H1 (cell line): Measurements from ENCODE around the gene INAFM2. TPM values are rescaled to one million over a fixed set of nuclear protein-coding genes. Genes with fewer than 3 reads are reported as not detected.

Experiments
- ASH2L ChIP-seq: fragments of 200-600, 300-600 bp; sonication (generic); IDR thresholded peaks from one replicate; pipeline ENCODE4 v1.7.1; 2017; ENCODE audit warnings: low read length
- ATF2 ChIP-seq: IDR thresholded peaks from 2 replicates; pipeline ENCODE4 v1.6.1; 2012; ENCODE audit warnings: low read length, inconsistent platforms
- BRCA1 ChIP-seq: IDR thresholded peaks from 2 replicates; pipeline ENCODE4 v1.6.1; 2012; ENCODE audit warnings: low read depth, low read length, improper control_type of control experiment
- CBX5 ChIP-seq: fragments of 300-800, 300-1000 bp; sonication (generic); IDR thresholded peaks from 2 replicates; pipeline ENCODE4 v1.7.1; 2016; ENCODE audit warnings: antibody characterized with exemption, low read length, low read depth
- CREB1 ChIP-seq: IDR thresholded peaks from 2 replicates; pipeline ENCODE4 v1.6.1; 2012; ENCODE audit warnings: inconsistent platforms
- EP300 ChIP-seq, 2 experiments: IDR thresholded peaks; 1 replicate in 1 of 2; 2 replicates in 1 of 2; pipeline ENCODE4 v1.6.1; 2011 to 2012; ENCODE audit warnings: low read depth in 2 of 2, low read length in 2 of 2, mild to moderate bottlenecking in 2 of 2, borderline replicate concordance in 1 of 2, inconsistent platforms in 1 of 2, moderate library complexity in 1 of 2
- FOSL1 ChIP-seq: IDR thresholded peaks from 2 replicates; pipeline ENCODE4 v1.6.1; 2011; ENCODE audit warnings: mild to moderate bottlenecking, low read depth, low read length, moderate library complexity; ENCODE audit not compliant: insufficient read depth
- HDAC2 ChIP-seq, 2 experiments: fragments of 300-600 bp in 1 of 2; sonication (generic) in 1 of 2; IDR thresholded peaks; 2 replicates each; pipeline ENCODE4 v1.6.1; 2011 to 2012; ENCODE audit warnings: low read depth in 2 of 2, low read length in 2 of 2, mild to moderate bottlenecking in 2 of 2, moderate library complexity in 2 of 2, borderline replicate concordance in 1 of 2, inconsistent platforms in 1 of 2
- HDAC6 ChIP-seq: IDR thresholded peaks from one replicate; pipeline ENCODE4 v1.7.1; 2012; ENCODE audit warnings: low read depth, mild to moderate bottlenecking, inconsistent platforms, low read length, moderate library complexity
- JUN ChIP-seq: IDR thresholded peaks from 2 replicates; pipeline ENCODE4 v1.6.1; 2011; ENCODE audit warnings: low read depth, mild to moderate bottlenecking, improper control_type of control experiment, low read length
- KDM5A ChIP-seq: fragments of 200-600 bp; IDR thresholded peaks from 2 replicates; pipeline ENCODE4 v1.7.1; 2012; ENCODE audit warnings: mild to moderate bottlenecking, low read length, inconsistent platforms, mixed read lengths
- PHF8 ChIP-seq: fragments of 200-600 bp; sonication (generic); conservative IDR thresholded peaks from 2 replicates; pipeline ENCODE4 v1.7.1; 2012; ENCODE audit warnings: low read depth, mild to moderate bottlenecking, inconsistent platforms, low read length, moderate library complexity
- RAD21 ChIP-seq, 2 experiments: IDR thresholded peaks in 1 of 2; conservative IDR thresholded peaks in 1 of 2; 2 replicates each; pipeline ENCODE4 v1.6.1; 2011; ENCODE audit warnings: low read depth in 2 of 2, low read length in 2 of 2, improper control_type of control experiment in 1 of 2, inconsistent platforms in 1 of 2, mild to moderate bottlenecking in 1 of 2, moderate library complexity in 1 of 2
- SIN3A ChIP-seq, 2 experiments: IDR thresholded peaks in 1 of 2; conservative IDR thresholded peaks in 1 of 2; 2 replicates each; pipeline ENCODE4 v1.6.1; 2011 to 2012; ENCODE audit warnings: low read length in 2 of 2, improper control_type of control experiment in 1 of 2, low read depth in 1 of 2, mild to moderate bottlenecking in 1 of 2
- SP1 ChIP-seq: IDR thresholded peaks from 2 replicates; pipeline ENCODE4 v1.6.1; 2011; ENCODE audit warnings: low read depth, low read length
- SRF ChIP-seq: IDR thresholded peaks from 2 replicates; pipeline ENCODE4 v1.6.1; 2011; ENCODE audit warnings: mild to moderate bottlenecking, low read depth, low read length, moderate library complexity
- SUZ12 ChIP-seq: fragments of 200-600 bp; sonication (generic); IDR thresholded peaks from 2 replicates; pipeline ENCODE4 v1.6.1; 2012; ENCODE audit warnings: mild to moderate bottlenecking, inconsistent platforms, low read length, moderate library complexity, mixed read lengths
- TAF7 ChIP-seq: optimal IDR thresholded peaks from 2 replicates; pipeline ENCODE3; 2011; ENCODE audit warnings: low read depth, mild to moderate bottlenecking, inconsistent platforms, low read length, moderate library complexity, borderline replicate concordance
- TBP ChIP-seq: IDR thresholded peaks from 2 replicates; pipeline ENCODE4 v1.6.1; 2011; ENCODE audit warnings: low read depth, low read length, improper control_type of control experiment
- YY1 ChIP-seq: IDR thresholded peaks from 2 replicates; pipeline ENCODE4 v1.6.1; 2011; ENCODE audit warnings: low read depth, mild to moderate bottlenecking, low read length
- polyA plus RNA-seq, 7 experiments: library from polyadenylated mRNA; depleted of rRNA in 3 of 7; stranded (reverse) in 5 of 7; unstranded in 2 of 7; fragments of >200 nt in 5 of 7; fragments of 200-250 nt in 2 of 7; gene quantifications; 1 replicate in 5 of 7; 2 replicates in 1 of 7; 4 replicates in 1 of 7; pipeline versions ENCODE4 v1.2.1 to v1.2.3, GENCODE V29; 2011 to 2013; ENCODE audit warnings: missing spikeins in 2 of 7, mixed read lengths in 2 of 7
- total RNA-seq: library from RNA; stranded (reverse); fragmentation: NEBNext Ultra II Directional; extraction: Animal tissue kit (Norgen Biotek cat#: 25700); gene quantifications from 2 replicates; pipeline ENCODE4 v1.2.1, GENCODE V29; 2021

The INAFM2 gene
- total and polyA plus RNA-seq, 2 of the 8 experiments (the other 6 are each of a cell fraction or from before 2014, with no cell fraction given) = 15.3 to 35.1 TPM

GRCh38 chr15:40367686-40368611 is 44.5 kb downstream of the INAFM2 start (continued):
- TF ChIP-seq JUN (no peak), FOSL1 (no peak), HDAC6 (no peak), YY1 (peak; percentile 53; the same call in 1 of the 2 replicates), KDM5A (no peak), EP300 (IDR thresholded peaks at IDR 0.05; ENCODE audit: borderline replicate concordance in 1 of 2, low read depth in 2 of 2, low read length in 2 of 2) (peak; percentile 58 to 77; a peak in 2 of 3 replicates), TBP (peak; percentile 55; the same call in 1 of the 2 replicates), HDAC2 (IDR thresholded peaks at IDR 0.05; ENCODE audit: borderline replicate concordance in 1 of 2, low read depth in 2 of 2, low read length in 2 of 2) (peak in 1 of 2 experiments; percentile 89; a peak in 1 of 4 replicates), CREB1 (peak; percentile 95), SIN3A (conservative IDR thresholded peaks at IDR 0.05 in 1 of 2, IDR thresholded peaks at IDR 0.05 in 1 of 2; ENCODE audit: low read depth in 1 of 2, low read length in 2 of 2) (no peak), BRCA1 (no peak), SUZ12 (no peak), ASH2L (no peak), SRF (peak; percentile 64), ATF2 (no peak), CBX5 (no peak), SP1 (0 out of 2 replicates have a peak, but pooled peaks have one; percentile 36), PHF8 (0 out of 2 replicates have a peak, but pooled peaks have one; percentile 40), TAF7 (peak; percentile 94), RAD21 (IDR thresholded peaks at IDR 0.05 in 1 of 2, conservative IDR thresholded peaks at IDR 0.05 in 1 of 2; ENCODE audit: low read depth in 2 of 2, low read length in 2 of 2) (peak; percentile 41 to 64)
